D721Med (cell line): Measurements from ENCODE around the gene HIVEP3.

ENCODE experiments used
- DNase-seq: peaks from one replicate; pipeline ENCODE4 v3.0.0; 2011; ENCODE audit warnings: low spot score; ENCODE audit not compliant: insufficient read length
- FAIRE-seq: peaks from 2 replicates; lab custom pipeline; 2011; peaks lifted over from hg19 to GRCh38; lab: Jason Lieb, UNC
- TF ChIP-seq, protein P1 (sequence below): IDR thresholded peaks from 2 replicates; pipeline ENCODE4 v1.5.1; 2012; ENCODE audit warnings: mild to moderate bottlenecking, control low read depth; ENCODE audit not compliant: insufficient read depth; ENCODE audit errors: missing control alignments

Gene HIVEP3

DNA sequence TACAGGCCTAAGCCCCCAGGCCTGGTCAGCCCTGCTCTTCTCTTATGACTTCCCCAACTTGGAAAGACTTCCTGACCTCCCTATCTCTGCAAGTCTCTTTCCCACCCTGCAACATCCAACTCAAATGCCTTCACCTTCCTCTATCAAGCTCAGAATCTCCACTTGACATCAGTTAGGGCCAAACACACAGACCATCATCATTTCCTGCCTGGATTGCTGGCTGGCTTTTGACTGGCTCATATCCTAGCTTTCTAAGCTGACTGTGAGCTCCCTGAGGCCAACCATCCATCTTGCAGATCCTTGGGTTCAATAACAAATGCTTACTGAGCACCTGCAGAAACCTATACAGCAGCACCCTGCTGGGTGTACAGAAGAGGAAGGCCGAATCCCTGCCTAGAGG is 296.9 kb downstream of the HIVEP3 start:
- TF ChIP-seq, protein P1, sequence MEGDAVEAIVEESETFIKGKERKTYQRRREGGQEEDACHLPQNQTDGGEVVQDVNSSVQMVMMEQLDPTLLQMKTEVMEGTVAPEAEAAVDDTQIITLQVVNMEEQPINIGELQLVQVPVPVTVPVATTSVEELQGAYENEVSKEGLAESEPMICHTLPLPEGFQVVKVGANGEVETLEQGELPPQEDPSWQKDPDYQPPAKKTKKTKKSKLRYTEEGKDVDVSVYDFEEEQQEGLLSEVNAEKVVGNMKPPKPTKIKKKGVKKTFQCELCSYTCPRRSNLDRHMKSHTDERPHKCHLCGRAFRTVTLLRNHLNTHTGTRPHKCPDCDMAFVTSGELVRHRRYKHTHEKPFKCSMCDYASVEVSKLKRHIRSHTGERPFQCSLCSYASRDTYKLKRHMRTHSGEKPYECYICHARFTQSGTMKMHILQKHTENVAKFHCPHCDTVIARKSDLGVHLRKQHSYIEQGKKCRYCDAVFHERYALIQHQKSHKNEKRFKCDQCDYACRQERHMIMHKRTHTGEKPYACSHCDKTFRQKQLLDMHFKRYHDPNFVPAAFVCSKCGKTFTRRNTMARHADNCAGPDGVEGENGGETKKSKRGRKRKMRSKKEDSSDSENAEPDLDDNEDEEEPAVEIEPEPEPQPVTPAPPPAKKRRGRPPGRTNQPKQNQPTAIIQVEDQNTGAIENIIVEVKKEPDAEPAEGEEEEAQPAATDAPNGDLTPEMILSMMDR, result no peak
- DNase-seq (no peak), FAIRE-seq (no peak)

DNA sequence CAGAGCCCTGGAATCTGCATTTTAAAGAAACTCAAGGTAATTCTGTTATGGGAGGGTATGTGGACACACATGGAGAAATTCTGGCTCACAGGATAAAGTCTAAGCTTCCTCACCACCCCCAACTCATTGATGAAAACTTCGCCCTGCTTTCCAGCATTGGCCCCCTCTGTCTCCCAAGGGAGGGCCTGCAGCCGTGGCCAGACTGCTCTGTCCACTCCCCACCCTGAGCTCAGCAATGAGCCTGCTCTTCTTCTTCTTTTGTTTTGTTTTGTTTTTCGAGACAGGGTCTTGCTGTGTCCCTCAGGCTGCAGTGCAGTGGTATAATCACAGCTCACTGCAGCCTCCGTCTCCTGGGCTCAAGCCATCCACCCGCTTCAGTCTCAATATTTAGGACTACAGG is 297.5 kb downstream of the HIVEP3 start:
- TF ChIP-seq, protein P1, result no peak
- FAIRE-seq (no peak), DNase-seq (no peak)

DNA sequence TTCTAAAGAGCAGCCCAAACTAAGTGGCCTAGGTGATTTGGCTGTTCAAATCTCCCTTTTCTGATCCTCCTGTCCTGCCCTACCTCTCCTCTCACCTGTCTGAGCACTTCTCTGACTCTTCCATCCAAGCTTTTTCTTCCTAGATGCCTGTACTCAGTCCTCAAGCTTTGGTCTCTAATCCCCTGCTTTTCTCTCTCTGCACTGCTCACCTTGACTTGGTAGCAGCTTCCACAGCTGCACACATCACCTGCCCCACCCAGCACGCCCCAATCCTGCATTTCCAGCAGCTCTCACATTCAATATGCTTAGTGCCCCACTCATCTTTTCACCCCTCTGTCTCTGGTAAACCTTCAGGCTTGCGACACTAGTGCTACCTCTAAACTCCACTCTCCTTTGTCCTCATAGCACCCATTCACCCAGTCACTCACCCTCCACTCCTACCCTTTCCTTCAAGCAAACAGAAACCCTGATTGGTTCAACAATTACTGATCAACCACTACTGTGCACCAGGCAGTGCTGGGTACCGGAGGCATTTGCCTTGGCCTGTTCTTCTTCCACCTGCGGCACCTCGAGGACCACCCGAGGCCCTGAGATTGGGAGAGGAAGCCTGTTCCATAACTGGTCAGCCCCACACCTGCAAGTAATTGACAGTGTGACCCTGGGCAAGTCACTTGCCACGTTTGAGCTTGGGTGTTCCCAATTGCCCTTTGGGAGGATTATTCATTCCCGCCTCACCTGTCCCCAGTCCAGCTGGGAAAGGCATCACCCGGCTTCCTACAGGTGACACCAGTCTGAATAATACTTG is 298.2 kb downstream of the HIVEP3 start:
- FAIRE-seq, result no peak
- TF ChIP-seq, protein P1, result no peak
- DNase-seq, result no peak

DNA sequence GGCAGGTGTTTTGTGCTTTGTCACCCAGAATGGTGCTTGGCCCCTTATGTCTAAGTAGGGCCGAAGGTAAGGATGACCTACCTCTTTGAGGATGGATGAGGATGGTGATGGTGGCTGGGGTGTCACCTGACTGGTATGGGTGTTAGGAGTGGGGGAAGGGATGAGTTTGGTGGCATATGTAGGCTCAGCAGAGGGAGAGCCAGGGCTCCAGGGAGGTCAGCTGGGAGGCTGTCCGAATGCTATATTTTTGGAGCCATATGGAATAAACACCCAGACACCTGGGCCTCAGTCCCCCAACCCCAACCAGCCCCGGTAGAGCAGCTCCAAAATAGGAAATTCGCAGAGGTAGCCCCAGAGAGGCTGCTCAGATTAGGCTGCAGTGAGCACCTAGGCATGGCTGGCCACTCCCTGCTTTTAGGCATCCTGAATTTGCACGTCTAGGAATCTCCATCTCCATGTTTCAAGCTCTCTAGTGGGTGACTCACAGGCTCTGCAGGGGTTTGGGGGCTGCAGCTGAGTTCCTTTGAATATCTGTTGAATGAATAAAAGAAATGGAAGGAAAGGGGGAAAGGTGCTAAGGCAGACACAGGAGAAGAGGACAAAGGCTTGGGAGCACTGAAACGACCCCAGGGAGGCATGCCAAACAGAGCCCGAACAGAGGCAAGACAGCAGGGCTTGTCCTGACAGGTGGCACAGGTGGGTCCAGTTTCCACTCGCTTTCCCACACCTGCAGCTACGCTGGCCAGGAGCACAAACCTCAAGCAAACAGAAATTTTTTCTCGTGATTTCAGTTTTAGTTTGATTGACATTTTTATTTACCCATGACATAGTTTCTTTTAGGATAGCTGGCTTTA is 299.0 kb downstream of the HIVEP3 start:
- no peak for FAIRE-seq
- TF ChIP-seq, protein P1, result no peak
- no peak for DNase-seq

DNA sequence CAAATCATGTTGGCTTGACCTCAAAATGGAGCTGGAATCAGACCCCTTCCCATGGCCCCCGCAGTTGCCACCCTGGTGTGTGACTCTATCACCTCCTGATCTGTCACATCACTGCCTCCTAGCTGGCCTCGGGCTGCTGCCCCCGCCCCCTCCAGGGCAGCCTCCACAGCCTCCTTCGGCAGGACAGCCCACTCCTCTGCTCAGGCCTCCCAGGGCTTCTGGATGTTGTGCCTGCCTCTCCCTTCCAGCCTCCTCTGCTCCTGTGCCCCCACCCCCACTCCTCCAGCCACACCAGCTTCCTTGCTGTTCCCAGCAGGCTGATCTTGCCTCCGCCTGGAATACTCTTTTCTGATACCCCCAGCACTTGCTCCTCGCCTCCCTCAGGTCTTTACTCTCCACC is 299.9 kb downstream of the HIVEP3 start:
- TF ChIP-seq, protein P1, result no peak
- DNase-seq (no peak), FAIRE-seq (no peak)

DNA sequence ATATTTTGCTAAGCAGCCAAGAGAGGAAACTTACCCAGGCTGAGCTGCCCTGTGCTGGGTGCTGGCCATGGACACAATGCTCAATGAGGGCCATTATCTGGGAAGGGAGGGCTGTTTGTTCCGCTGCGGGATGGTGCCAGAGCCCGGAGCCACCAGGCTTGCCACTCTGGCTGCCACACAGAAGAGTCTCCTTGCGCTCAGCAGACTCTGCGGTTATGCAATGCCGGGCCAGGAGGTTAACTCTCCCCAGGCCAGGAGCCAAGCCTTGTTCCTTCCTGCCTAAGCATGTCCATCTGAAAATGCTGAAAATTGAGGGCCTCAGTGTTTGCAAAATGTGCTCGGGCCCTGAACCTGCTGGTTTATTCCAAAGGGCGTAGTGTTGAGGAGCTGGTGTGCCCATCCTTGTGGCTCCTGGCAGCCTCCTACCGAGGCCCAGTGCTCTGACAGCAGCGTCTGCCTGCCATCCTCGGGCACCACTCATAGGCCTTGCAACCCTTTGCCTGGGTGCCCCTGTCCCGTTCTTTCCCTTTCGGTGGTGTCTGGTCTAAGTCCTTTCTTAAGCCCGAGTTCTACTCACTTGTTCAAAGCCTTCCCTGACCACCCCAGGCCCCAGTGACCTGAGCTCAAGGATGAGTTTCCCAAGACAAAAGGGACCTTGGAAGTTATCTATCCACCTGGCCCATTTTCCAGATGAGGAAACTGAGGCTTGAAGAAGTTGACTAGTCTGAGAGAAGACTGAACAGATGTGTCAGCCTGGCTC is 300.5 kb downstream of the HIVEP3 start:
- no peak for FAIRE-seq
- TF ChIP-seq, protein P1, result no peak

More for the DNA sequence above, 300.5 kb downstream of the HIVEP3 start:
- DNase-seq, result no peak
